ENCODE results near the gene MEIG1.
"Not testable (repeated sequence)": the region's sequence is repeated elsewhere in the genome, so short reads cannot be mapped to it uniquely, and the experiment has no call there.

Gene MEIG1

DNA sequence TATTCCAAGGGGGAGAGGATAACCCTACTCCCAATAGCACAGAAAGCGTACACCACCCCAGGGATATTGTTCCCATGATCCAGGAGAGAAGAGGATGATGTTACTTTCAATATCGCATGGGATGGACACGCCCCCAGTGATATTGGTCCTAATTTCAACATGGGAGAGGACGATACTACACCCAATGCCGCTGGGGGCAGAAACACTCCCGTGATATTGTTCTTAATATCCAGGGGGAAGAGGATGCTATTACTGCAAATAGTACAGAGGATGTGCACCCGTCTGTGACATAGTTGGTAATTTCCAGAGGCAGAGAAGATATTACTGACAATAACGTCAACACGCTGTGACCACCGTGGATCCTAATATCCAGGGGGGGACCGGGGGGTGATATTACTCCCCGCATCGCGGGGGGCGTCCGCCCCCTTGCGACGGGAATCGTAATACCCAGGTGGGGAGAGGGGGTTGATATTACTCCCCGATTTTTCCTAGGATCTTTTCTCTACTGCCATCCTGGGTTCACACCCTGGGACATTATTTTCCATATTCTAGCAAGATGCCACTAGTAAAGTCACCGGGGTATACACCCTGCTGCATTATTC is 16.6 kb downstream of the MEIG1 start:
- ChIA-PET POLR2A (ENCODE audit: low non-redundant PET) (no interaction called here), CTCF (no interaction called here)
- no peak for DNase-seq (ENCODE audit: low spot score)

GRCh38 chr10:14982744-14983143 is 23.6 kb downstream of the MEIG1 start:
- TF ChIP-seq, protein P1, sequence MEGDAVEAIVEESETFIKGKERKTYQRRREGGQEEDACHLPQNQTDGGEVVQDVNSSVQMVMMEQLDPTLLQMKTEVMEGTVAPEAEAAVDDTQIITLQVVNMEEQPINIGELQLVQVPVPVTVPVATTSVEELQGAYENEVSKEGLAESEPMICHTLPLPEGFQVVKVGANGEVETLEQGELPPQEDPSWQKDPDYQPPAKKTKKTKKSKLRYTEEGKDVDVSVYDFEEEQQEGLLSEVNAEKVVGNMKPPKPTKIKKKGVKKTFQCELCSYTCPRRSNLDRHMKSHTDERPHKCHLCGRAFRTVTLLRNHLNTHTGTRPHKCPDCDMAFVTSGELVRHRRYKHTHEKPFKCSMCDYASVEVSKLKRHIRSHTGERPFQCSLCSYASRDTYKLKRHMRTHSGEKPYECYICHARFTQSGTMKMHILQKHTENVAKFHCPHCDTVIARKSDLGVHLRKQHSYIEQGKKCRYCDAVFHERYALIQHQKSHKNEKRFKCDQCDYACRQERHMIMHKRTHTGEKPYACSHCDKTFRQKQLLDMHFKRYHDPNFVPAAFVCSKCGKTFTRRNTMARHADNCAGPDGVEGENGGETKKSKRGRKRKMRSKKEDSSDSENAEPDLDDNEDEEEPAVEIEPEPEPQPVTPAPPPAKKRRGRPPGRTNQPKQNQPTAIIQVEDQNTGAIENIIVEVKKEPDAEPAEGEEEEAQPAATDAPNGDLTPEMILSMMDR (conservative IDR thresholded peaks at IDR 0.05; ENCODE audit: low read depth), result no peak
- DNase-seq (ENCODE audit: low spot score), result no peak
- H3K27ac ChIP-seq, result no peak overlapping the region
- CTCF ChIA-PET, result interaction anchor here (0.6 kb wide), 1 partner anchor 10 kb away, joined by 3 read pairs; no protein-coding TSS in a partner anchor
- POLR2A ChIA-PET (ENCODE audit: low non-redundant PET), result no interaction called here

More for the DNA sequence above, 16.6 kb downstream of the MEIG1 start:
- H3K27ac ChIP-seq, result no peak overlapping the region
- TF ChIP-seq, protein P1 (conservative IDR thresholded peaks at IDR 0.05; ENCODE audit: low read depth), result peak; percentile 15; the same call in 1 of the 2 replicates

- POLR2A ChIA-PET (ENCODE audit: low non-redundant PET); DNase-seq (ENCODE audit: low spot score); H3K27ac ChIP-seq: not testable (repeated sequence)
- CTCF ChIA-PET, result interaction anchor here (0.7 kb wide), 1 partner anchor 53 kb away, joined by 5 read pairs; no protein-coding TSS in a partner anchor
Observed at GRCh38 chr10:14989552-14989951, 30.4 kb downstream of the MEIG1 start.

DNA sequence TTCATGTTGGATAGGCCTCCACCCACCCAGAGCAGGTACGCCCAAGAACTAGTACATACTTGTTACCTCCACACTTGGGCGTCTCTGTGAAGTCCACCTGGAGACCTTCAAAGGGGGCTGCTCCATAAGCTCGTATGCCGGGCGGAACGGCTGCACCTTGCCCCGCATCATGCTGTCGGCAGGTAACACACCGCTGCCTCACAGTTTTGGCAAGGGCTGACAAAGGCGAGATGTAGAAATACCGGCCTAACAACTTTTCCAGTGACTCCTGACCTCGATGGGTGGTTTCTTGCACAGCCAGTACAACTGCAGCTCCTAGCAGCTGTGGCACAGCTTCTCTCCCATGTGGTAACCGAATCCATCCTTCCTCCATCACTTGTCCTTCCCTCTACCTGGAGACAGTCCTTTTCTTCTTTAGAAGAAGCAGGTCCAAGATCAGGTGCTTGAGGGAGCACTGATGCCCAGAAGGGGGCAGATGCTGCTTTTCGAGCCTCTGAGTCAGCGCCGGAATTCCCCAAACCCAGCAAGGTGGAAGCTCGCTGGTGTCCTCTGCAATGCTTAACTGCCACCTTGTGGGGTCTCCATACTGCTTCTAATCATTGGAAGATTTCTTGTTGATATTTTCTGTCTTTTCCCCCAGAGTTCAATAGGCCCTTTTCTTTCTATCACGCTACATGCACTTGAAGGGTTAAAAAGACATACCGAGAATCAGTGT is 32.0 kb downstream of the MEIG1 start:
- POLR2A ChIA-PET (ENCODE audit: low non-redundant PET); H3K27ac ChIP-seq; DNase-seq (ENCODE audit: low spot score); CTCF ChIA-PET: not testable (repeated sequence)

- POLR2A ChIA-PET (ENCODE audit: low non-redundant PET); H3K27ac ChIP-seq; CTCF ChIA-PET; DNase-seq (ENCODE audit: low spot score): not testable (repeated sequence)
Observed at GRCh38 chr10:14992336-14992735, 33.1 kb downstream of the MEIG1 start.

GRCh38 chr10:14993500-14994455 is 34.6 kb downstream of the MEIG1 start:
- DNase-seq (ENCODE audit: low spot score); H3K27ac ChIP-seq; POLR2A ChIA-PET (ENCODE audit: low non-redundant PET): not testable (repeated sequence)
- CTCF ChIA-PET, result interaction anchor here (0.6 kb wide), 1 partner anchor 450 kb away, joined by 6 read pairs; no protein-coding TSS in a partner anchor

- no peak overlapping the region for H3K27ac ChIP-seq
- ChIA-PET CTCF (no interaction called here), POLR2A (ENCODE audit: low non-redundant PET) (no interaction called here)
- TF ChIP-seq, protein P1 (conservative IDR thresholded peaks at IDR 0.05; ENCODE audit: low read depth), result no peak
- no peak for DNase-seq (ENCODE audit: low spot score)
Observed at GRCh38 chr10:14995964-14996565, 36.9 kb downstream of the MEIG1 start.

GRCh38 chr10:15013530-15013929 is 54.3 kb downstream of the MEIG1 start:
- peak; percentile 78 for DNase-seq (ENCODE audit: low spot score)
- CTCF ChIA-PET, result not testable (repeated sequence)
- POLR2A ChIA-PET (ENCODE audit: low non-redundant PET), result interaction anchor here (0.6 to 1.4 kb wide), 3 partner anchors 54 to 85 kb away, joined by 3 to 6 read pairs (median 5); partner anchors contain the start of gene MEIG1

More at GRCh38 chr10:15013530-15013929, 54.3 kb downstream of the MEIG1 start:
- not testable (repeated sequence) for H3K27ac ChIP-seq
